GM12892 (cell line): ENCODE results near the gene FTO.

Experiments
- DNase-seq: peaks from one replicate; pipeline ENCODE4 v3.0.0; 2011; ENCODE audit not compliant: insufficient read length
- FAIRE-seq: peaks from 2 replicates; lab custom pipeline; 2011; peaks lifted over from hg19 to GRCh38; lab: Jason Lieb, UNC
- POLR2A ChIP-seq: IDR thresholded peaks from 2 replicates; pipeline ENCODE4 v1.6.1; 2011; ENCODE audit warnings: low read depth, low read length, control low read depth
- POLR2AphosphoS5 ChIP-seq: IDR thresholded peaks from 2 replicates; pipeline ENCODE4 v1.6.1; 2011; ENCODE audit warnings: low read depth, low read length, control low read depth
- TAF1 ChIP-seq: IDR thresholded peaks from 2 replicates; pipeline ENCODE4 v1.6.1; 2011; ENCODE audit warnings: low read depth, mild to moderate bottlenecking, control low read depth, low read length, borderline replicate concordance

Gene FTO

GRCh38 chr16:53982631-53983042 lies 278.7 kb downstream of the FTO start:
- DNase-seq, result no peak
- FAIRE-seq, result no peak
- TF ChIP-seq POLR2A, result no peak
- TF ChIP-seq POLR2AphosphoS5, result no peak
- no peak for TF ChIP-seq TAF1

GRCh38 chr16:53984936-53985335 lies 281.0 kb downstream of the FTO start:
- TF ChIP-seq POLR2A (no peak), TAF1 (no peak), POLR2AphosphoS5 (no peak)
- FAIRE-seq, result no peak
- DNase-seq, result no peak

GRCh38 chr16:53985861-53986260 lies 281.9 kb downstream of the FTO start:
- DNase-seq (no peak), FAIRE-seq (no peak)
- TF ChIP-seq TAF1, result no peak
- no peak for TF ChIP-seq POLR2AphosphoS5
- no peak for TF ChIP-seq POLR2A

GRCh38 chr16:53986793-53987192 lies 282.8 kb downstream of the FTO start:
- TF ChIP-seq POLR2A, result no peak
- no peak for TF ChIP-seq TAF1
- no peak for TF ChIP-seq POLR2AphosphoS5
- DNase-seq (no peak), FAIRE-seq (no peak)

- no peak for FAIRE-seq
- no peak for DNase-seq
- no peak for TF ChIP-seq TAF1
- no peak for TF ChIP-seq POLR2AphosphoS5
- TF ChIP-seq POLR2A, result no peak
Observed at GRCh38 chr16:53988136-53988535, 284.2 kb downstream of the FTO start.

GRCh38 chr16:53989597-53989996 lies 285.6 kb downstream of the FTO start:
- TF ChIP-seq POLR2AphosphoS5 (no peak), TAF1 (no peak), POLR2A (no peak)
- no peak for FAIRE-seq
- no peak for DNase-seq

GRCh38 chr16:53991754-53992378 lies 287.9 kb downstream of the FTO start:
- FAIRE-seq (no peak), DNase-seq (no peak)
- TF ChIP-seq POLR2A (no peak), TAF1 (no peak), POLR2AphosphoS5 (no peak)

- FAIRE-seq, result no peak
- no peak for TF ChIP-seq TAF1
- TF ChIP-seq POLR2AphosphoS5, result no peak
- TF ChIP-seq POLR2A, result no peak
- no peak for DNase-seq
Observed at GRCh38 chr16:53995378-53995777, 291.4 kb downstream of the FTO start.

- no peak for TF ChIP-seq POLR2AphosphoS5
- TF ChIP-seq TAF1, result no peak
- no peak for TF ChIP-seq POLR2A
- FAIRE-seq (no peak), DNase-seq (no peak)
Observed at GRCh38 chr16:53996961-53997360, 293.0 kb downstream of the FTO start.

- DNase-seq, result no peak
- TF ChIP-seq POLR2AphosphoS5 (no peak), POLR2A (no peak), TAF1 (no peak)
- no peak for FAIRE-seq
Observed at GRCh38 chr16:53998024-53998810, 294.3 kb downstream of the FTO start.

- no peak for TF ChIP-seq TAF1
- TF ChIP-seq POLR2AphosphoS5, result no peak
- TF ChIP-seq POLR2A, result no peak
Observed at GRCh38 chr16:53998966-53999522, 295.1 kb downstream of the FTO start.

GRCh38 chr16:53999841-54000240 lies 295.9 kb downstream of the FTO start:
- TF ChIP-seq POLR2A (no peak), POLR2AphosphoS5 (no peak), TAF1 (no peak)
- DNase-seq (no peak), FAIRE-seq (no peak)

More at GRCh38 chr16:53998966-53999522, 295.1 kb downstream of the FTO start:
- FAIRE-seq (no peak), DNase-seq (no peak)
